Bronchial epithelial cell (primary cell): ENCODE data around the gene RBM6. TPM values are rescaled to one million over a fixed set of nuclear protein-coding genes. Genes with fewer than 3 reads are reported as not detected.
A peak's percentile ranks its signal among the peaks of the same experiment; 100 is the strongest.
"Not testable (repeated sequence)": the region's sequence is repeated elsewhere in the genome, so short reads cannot be mapped to it uniquely, and the experiment has no call there.

ENCODE experiments used
- DNase-seq: peaks from one replicate; pipeline ENCODE4 v3.0.0-alpha.2; 2010; ENCODE audit warnings: low read depth
- FAIRE-seq: peaks from 2 replicates; lab custom pipeline; 2011; peaks lifted over from hg19 to GRCh38; lab: Jason Lieb, UNC
- H3K27me3 ChIP-seq: 2 replicates; pipeline ENCODE4 v1.5.1; 2011; ENCODE audit warnings: low read length; ENCODE audit not compliant: control insufficient read depth, insufficient read depth
- H3K36me3 ChIP-seq: 2 replicates; pipeline ENCODE4 v1.5.1; 2011; ENCODE audit warnings: low read length; ENCODE audit not compliant: control insufficient read depth, insufficient read depth
- H3K4me3 ChIP-seq: 2 replicates; pipeline ENCODE4 v1.5.1; 2011; ENCODE audit warnings: mild to moderate bottlenecking, low read depth, low read length, control low read depth
- total RNA-seq: library from RNA; depleted of rRNA; stranded (reverse); fragments of >200 nt; gene quantifications from 2 replicates; pipeline ENCODE4 v1.2.1, GENCODE V29; 2014
- TF ChIP-seq, protein P1 (sequence below): IDR thresholded peaks from 2 replicates; pipeline ENCODE4 v1.5.1; 2011; ENCODE audit warnings: mild to moderate bottlenecking, moderate library complexity, low read length, control low read depth, inconsistent platforms; ENCODE audit not compliant: insufficient read depth, severe bottlenecking

RBM6 gene
- total RNA-seq, 1 donor from 2014 or later: 35.5 TPM

DNA sequence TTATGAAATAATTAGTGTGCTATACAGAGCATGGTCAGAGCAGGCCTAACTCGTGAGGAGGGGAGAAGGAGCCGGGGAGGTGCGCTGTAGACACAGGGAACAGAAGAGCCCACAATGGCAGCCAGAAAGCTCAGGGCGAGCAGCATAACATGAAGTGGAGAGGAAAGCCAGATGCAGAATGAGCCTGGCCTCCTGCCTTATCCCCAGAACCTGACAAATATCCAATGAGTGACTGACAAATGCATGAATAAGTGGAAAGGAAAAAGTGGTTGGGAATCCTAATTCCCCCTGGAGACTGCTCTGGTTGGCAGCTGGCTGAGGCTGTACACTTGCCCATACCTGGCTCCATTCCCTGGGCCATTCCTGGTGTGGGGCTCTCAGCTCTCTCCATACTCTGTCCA, 27.1 kb upstream of the RBM6 start:
- Histone ChIP-seq H3K36me3 (peaks cover 17% of the 10 kb centered on the region), H3K27me3 (no peaks in the 10 kb centered on the region), H3K4me3 (no peak overlapping the region)
- no peak for DNase-seq
- TF ChIP-seq, protein P1, sequence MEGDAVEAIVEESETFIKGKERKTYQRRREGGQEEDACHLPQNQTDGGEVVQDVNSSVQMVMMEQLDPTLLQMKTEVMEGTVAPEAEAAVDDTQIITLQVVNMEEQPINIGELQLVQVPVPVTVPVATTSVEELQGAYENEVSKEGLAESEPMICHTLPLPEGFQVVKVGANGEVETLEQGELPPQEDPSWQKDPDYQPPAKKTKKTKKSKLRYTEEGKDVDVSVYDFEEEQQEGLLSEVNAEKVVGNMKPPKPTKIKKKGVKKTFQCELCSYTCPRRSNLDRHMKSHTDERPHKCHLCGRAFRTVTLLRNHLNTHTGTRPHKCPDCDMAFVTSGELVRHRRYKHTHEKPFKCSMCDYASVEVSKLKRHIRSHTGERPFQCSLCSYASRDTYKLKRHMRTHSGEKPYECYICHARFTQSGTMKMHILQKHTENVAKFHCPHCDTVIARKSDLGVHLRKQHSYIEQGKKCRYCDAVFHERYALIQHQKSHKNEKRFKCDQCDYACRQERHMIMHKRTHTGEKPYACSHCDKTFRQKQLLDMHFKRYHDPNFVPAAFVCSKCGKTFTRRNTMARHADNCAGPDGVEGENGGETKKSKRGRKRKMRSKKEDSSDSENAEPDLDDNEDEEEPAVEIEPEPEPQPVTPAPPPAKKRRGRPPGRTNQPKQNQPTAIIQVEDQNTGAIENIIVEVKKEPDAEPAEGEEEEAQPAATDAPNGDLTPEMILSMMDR: no peak
- FAIRE-seq: no peak

DNA sequence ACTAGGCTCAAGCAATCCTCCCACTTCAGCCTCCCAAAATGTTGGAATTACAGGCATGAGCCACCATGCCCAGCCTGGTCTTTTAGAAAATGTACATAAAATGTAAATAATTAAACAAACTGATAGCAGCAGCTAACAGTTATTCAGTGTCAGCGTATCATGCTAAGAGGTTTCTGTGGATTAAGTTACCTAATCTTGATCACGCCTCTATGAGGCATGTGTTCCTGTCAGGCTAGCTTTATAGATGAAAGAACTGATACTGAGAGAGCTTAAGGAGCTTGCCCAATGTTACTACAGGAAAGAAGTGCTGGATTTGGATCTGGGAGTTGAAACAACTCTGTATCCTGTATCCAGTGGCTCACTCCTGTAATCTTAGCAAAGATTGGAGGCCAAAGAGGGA, 25.0 kb upstream of the RBM6 start:
- DNase-seq: peak; percentile 70
- no peak for FAIRE-seq
- H3K36me3 ChIP-seq: peaks cover 12% of the 10 kb centered on the region
- no peaks in the 10 kb centered on the region for H3K27me3 ChIP-seq
- no peak overlapping the region for H3K4me3 ChIP-seq
- TF ChIP-seq, protein P1: no peak

DNA sequence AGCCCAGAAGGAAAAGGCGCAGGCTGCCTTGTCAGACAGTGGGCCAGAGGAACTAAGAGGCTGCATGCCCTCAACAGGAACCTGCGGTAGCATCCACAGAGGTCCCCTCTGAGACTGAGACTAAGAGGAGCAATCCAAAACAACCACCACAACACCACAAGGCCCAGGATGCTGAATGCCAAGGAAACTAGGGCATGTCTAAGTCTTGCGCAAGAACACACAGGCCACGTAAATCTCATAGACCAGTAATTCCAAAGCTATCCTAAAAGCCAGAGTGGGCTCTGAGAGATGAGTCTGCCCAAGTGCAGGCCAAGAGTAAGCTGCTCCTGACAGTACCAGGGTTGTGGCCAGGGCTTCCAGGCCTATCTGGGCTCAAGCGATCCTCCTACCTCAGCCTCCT, 23.3 kb upstream of the RBM6 start:
- Histone ChIP-seq H3K36me3 (peaks cover 7% of the 10 kb centered on the region), H3K4me3 (no peak overlapping the region), H3K27me3 (no peaks in the 10 kb centered on the region)
- TF ChIP-seq, protein P1: no peak
- FAIRE-seq (peak; percentile 79), DNase-seq (no peak)

DNA sequence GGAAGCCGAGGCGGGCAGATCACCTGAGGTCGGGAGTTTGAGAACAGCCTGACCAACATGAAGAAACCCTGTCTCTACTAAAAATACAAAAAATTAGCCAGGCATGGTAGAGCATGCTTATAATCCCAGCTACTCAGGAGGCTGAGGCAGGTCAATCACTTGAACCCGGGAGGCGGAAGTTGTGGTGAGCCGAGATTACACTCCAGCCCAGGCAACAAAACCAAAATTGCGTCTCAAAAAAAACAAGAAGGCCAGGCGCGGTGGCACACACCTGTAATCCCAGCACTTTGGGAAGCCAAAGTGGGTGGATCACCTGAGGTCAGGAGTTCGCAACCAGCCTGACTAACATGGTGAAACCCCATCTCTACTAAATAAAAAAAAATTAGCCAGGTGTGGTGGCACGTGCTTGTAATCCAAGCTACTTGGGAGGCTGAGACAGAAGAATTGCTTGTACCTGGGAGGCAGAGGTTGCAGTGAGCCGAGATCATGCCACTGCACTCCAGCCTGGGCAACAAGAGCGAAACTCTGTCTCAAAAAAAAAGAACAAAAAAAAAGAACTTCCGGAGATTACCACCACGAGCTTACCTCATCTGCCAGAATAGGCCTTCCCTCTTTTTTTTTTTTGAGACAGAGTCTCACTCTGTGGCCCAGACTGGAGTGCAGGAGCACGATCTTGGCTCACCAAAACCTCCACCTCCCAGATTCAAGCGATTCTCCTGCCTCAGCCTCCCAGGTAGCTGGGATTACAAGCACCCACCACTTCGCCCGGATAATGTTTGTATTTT, 22.0 kb upstream of the RBM6 start:
- H3K27me3 ChIP-seq, DNase-seq, H3K36me3 ChIP-seq, H3K4me3 ChIP-seq, FAIRE-seq: not testable (repeated sequence)

DNA sequence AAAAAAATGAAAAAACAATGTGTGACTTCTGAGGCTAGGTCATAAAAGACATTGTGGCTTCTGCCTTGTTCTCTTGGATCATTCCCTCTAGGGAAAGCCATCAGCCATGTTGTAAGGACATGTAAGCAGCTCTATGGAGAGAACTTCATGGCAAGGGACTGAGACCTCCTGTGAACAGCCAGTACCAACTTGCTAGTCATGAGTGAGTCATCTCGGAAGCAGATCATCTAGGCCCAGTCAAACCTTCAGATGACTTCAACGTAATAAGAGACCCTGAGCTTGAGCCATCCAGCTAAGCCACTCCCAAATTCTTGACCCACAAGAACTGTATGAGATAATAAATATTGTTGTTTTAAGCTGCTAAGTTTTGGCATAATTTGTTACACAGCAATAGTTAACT, 15.3 kb upstream of the RBM6 start:
- TF ChIP-seq, protein P1: no peak
- DNase-seq: peak; percentile 94
- H3K36me3 ChIP-seq: no peaks in the 10 kb centered on the region
- no peak overlapping the region for H3K4me3 ChIP-seq
- FAIRE-seq: peak; percentile 73
- no peaks in the 10 kb centered on the region for H3K27me3 ChIP-seq

DNA sequence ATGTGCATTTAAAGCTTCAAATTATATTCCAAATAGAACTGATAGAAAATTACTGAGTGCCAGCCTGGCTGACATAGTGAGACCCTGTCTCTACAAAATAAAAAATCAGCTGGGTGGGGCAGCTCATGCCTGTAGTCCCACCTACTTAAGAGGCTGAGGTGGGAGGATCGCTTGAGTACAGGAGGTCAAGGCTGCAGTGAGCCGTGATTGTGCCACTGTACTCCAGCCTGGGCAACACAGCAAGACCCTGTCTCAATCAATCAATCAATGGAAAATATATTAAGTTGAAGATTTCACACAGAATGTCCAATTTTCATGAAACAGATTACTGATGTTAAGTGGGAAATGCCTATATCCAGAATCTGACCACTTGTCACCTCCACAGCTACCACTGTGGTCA, 14.5 kb upstream of the RBM6 start:
- Histone ChIP-seq H3K27me3 (no peaks in the 10 kb centered on the region), H3K4me3 (no peak overlapping the region), H3K36me3 (no peaks in the 10 kb centered on the region)
- TF ChIP-seq, protein P1: no peak
- FAIRE-seq (no peak), DNase-seq (no peak)
